Aorta (tissue), 5 donors: ENCODE data around the gene ALK. TPM values are rescaled to one million over a fixed set of nuclear protein-coding genes. Genes with fewer than 3 reads are reported as not detected.

Source experiments
- ATAC-seq: fragments of 200-7000 bp; cut with Tn5 transposase; one replicate; pipeline ENCODE4 v1.9.1; 2022; ENCODE audit warnings: moderate library complexity; ENCODE audit not compliant: low FRiP score
- DNase-seq, 2 donors: peaks; one replicate each; pipeline ENCODE4 v3.0.0-alpha.2; 2020
- H3K27ac ChIP-seq, 2 donors: one replicate each; pipeline ENCODE4 v1.5.1; 2013; ENCODE audit warnings: low read length in 2 of 2, mild to moderate bottlenecking in 2 of 2, moderate library complexity in 2 of 2, control low read depth in 1 of 2, inconsistent platforms in 1 of 2, low read depth in 1 of 2
- H3K27me3 ChIP-seq, 2 donors: one replicate each; pipeline ENCODE4 v1.6.1; 2013; ENCODE audit warnings: control low read depth in 1 of 2, low read length in 1 of 2, mild to moderate bottlenecking in 1 of 2, moderate library complexity in 1 of 2; ENCODE audit not compliant: insufficient read depth in 2 of 2, control insufficient read depth in 1 of 2
- H3K36me3 ChIP-seq, 2 donors: one replicate each; pipeline ENCODE4 v1.6.1; 2013; ENCODE audit warnings: control low read depth in 1 of 2, low read length in 1 of 2, mild to moderate bottlenecking in 1 of 2; ENCODE audit not compliant: insufficient read depth in 2 of 2, control insufficient read depth in 1 of 2
- H3K4me1 ChIP-seq, 2 donors: one replicate each; pipeline ENCODE4 v1.6.1; 2013; ENCODE audit warnings: low read length in 2 of 2, control low read depth in 1 of 2, mild to moderate bottlenecking in 1 of 2, moderate library complexity in 1 of 2; ENCODE audit not compliant: insufficient read depth in 2 of 2, control insufficient read depth in 1 of 2
- H3K4me3 ChIP-seq, 2 donors: one replicate each; pipeline ENCODE4 v1.5.1; 2013; ENCODE audit warnings: low read length in 2 of 2, control low read depth in 1 of 2, mild to moderate bottlenecking in 1 of 2
- H3K9me3 ChIP-seq: one replicate; pipeline ENCODE4 v1.6.1; 2013; ENCODE audit warnings: mild to moderate bottlenecking, low read length; ENCODE audit not compliant: control insufficient read depth
- WGBS, 2 donors: extraction: QIAGEN DNeasy Blood & Tissue Kit; methylation state at CpG; one replicate each; pipeline ENCODE4 v1.1.7; 2013; 5-methylcytosine and 5-hydroxymethylcytosine counted together
- intact Hi-C, 2 donors: fragments of 100-400 bp; cut with DNase I; formaldehyde crosslinking; loops; one replicate each; pipeline versions ENCODE4 v1.14.2 to v1.15.0; 2022
- polyA plus RNA-seq, 2 donors: library from polyadenylated mRNA; stranded (reverse); fragments of 200-250 nt; gene quantifications; one replicate each; pipeline ENCODE4 v1.2.3, GENCODE V29; 2013
- total RNA-seq, 2 donors: library from RNA; stranded (reverse); fragmentation: NEBNext Ultra II Directional; extraction: Animal tissue kit (Norgen Biotek cat#: 25700); gene quantifications; one replicate each; pipeline ENCODE4 v1.2.1, GENCODE V29; 2021
- donor health status: healthy with polysubstance abuse.
- donor health status: Bipolar disorder and iron deficiency.
- donor health status: DM: no; HTN: no; CAD: no.
- donor health status: DM: no; HTN: no; CAD: no.
- donor health status: DM: yes; HTN: yes; CAD: no.

Gene ALK
- total and polyA plus RNA-seq, 4 donors: 0.13 to 0.30 TPM; not detected in 2

DNA sequence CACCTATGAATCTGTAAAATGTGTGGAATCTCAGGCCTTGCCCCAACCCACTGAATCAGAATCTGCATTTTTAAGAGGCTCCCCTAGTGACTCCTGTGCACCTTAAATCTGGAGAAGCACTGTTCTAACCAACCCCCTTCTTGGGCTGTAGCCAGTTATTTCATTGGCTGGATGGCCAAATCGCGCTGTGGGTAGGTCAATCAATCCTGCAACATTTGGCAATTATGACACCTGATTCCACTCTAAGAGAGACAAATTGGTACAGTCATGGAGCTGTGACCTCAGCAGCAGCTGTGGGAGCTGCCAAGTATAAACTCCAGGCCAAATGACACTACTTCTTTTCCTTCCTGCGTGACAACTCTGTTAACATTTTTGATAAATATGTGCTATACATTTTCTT lies 597.4 kb downstream of the ALK start:
- H3K36me3 ChIP-seq: no peaks in the 10 kb centered on the region
- no peak overlapping the region for H3K4me3 ChIP-seq
- WGBS, 2 donors: 4 to 8% methylated on average over 3 of the region's 3 CpGs
- H3K27ac ChIP-seq: no peak overlapping the region
- ATAC-seq (no peak), DNase-seq (no peak)
- H3K9me3 ChIP-seq: no peaks in the 10 kb centered on the region
- H3K27me3 ChIP-seq: no peaks in the 10 kb centered on the region
- intact Hi-C loops: no loop called here
- no peaks in the 10 kb centered on the region for H3K4me1 ChIP-seq

DNA sequence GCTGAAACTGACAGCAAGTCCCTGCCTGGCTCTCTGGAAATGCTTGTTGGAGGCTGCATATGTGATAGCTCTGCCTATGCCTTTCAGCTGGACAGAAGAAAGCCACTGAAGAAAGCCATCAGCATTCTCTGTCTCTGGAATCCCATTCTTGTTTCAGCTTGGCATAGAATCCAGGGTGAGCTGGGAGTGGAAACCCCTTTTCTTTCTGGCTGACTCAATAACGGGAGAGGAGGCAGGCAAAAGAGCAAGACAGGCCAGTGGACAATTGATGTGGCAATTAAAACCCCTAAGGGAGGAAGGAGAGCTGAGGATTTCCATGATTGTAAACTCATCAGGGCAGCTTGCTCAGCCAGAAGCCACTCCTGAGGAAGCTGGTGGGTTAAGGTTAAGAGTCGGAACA lies 598.1 kb downstream of the ALK start:
- Histone ChIP-seq H3K4me3 (no peak overlapping the region), H3K4me1 (no peaks in the 10 kb centered on the region), H3K9me3 (no peaks in the 10 kb centered on the region), H3K36me3 (no peaks in the 10 kb centered on the region), H3K27me3 (no peaks in the 10 kb centered on the region), H3K27ac (no peak overlapping the region)
- WGBS, 2 donors: 20 to 47% methylated on average over 2 of the region's 2 CpGs
- no peak for ATAC-seq
- no peak for DNase-seq
- intact Hi-C loops: no loop called here

DNA sequence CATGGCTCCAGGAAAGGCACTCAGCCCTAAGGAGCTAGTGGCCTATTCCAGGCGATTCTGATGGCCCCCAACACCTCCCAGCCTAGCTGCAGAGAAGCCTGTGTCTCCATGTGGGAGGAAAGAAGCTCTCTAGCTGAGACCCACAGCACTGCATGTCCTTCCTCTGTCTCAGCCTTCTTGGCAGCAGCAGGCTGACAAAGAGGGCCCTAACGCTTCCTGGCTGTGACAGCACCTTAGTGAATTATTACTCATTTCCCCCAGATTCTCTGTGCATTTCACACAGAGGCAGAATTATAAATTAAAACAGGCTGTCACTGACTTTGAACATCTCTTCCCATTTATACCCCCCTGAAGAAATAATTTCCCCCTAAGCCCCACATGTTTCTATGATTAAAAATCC lies 599.4 kb downstream of the ALK start:
- intact Hi-C loops: no loop called here
- DNase-seq: no peak
- WGBS, 2 donors: 43 to 44% methylated on average over 2 of the region's 2 CpGs

DNA sequence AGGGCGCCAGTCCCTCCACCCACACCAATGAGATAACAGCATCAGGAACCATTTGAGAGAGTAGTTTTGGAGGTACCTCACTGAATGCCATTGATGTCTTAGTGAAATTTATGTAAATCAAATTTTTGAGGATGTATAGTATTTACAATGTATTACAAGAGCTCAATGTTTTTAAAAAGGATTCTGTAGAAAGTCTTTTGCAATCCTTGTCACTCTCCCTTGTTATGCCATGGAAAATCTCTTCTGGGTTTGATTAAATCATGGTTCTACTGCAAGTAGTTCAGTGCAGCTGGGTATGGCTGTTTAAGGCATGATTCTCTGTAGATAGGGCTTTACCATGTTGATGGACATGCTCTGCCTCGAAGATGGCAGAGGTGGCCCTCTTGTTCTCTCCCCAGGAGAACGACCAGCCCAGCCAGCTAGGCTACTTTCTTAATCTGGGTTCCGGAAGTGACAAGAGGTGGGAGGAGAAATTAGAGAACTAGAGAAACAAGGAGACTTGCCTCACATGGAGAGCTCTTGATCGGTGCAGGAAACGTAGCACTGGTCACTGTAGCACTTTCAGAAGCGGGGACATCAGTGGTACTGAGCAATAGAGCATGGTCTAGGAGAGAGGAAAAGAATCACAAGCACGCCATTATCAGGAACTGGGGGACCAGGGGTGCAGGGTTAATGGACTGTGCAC lies 603.4 kb downstream of the ALK start:
- H3K36me3 ChIP-seq: no peaks in the 10 kb centered on the region
- ATAC-seq (no peak), DNase-seq (no peak)
- no peaks in the 10 kb centered on the region for H3K4me1 ChIP-seq
- 77 to 84% methylated on average over 8 of the region's 8 CpGs for WGBS, 2 donors
- intact Hi-C loops: no loop called here
- no peak overlapping the region for H3K4me3 ChIP-seq
- no peaks in the 10 kb centered on the region for H3K27me3 ChIP-seq
- no peak overlapping the region for H3K27ac ChIP-seq
- H3K9me3 ChIP-seq: no peaks in the 10 kb centered on the region

More for the DNA sequence above, 599.4 kb downstream of the ALK start:
- H3K36me3 ChIP-seq: no peaks in the 10 kb centered on the region
- no peaks in the 10 kb centered on the region for H3K9me3 ChIP-seq
- no peaks in the 10 kb centered on the region for H3K4me1 ChIP-seq
- H3K27me3 ChIP-seq: no peaks in the 10 kb centered on the region
- H3K27ac ChIP-seq: no peak overlapping the region
- no peak overlapping the region for H3K4me3 ChIP-seq
- ATAC-seq: no peak

DNA sequence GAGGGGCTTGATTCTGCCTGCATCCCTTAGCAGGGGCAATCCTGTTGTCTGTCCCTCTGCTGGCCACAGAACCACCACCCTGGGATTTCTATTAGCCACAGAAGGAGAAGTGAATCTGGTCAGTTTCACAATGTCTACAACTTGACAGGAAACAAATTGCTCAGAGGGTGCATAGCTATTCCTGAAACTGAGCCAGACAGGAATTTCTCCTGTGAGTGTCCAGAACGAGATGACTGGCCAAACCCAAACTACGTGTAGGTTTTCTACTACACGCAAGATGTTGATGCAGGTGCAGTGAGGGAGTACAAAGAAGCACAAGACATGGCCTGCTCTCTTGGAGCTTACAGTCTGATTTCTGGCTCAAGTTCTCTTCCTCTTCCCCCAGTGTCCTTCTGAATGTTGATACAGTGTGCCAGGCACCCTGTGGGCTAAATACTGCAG lies 604.3 kb downstream of the ALK start:
- intact Hi-C loops: no loop called here
- H3K36me3 ChIP-seq: no peaks in the 10 kb centered on the region
- no peak overlapping the region for H3K4me3 ChIP-seq
- no peaks in the 10 kb centered on the region for H3K27me3 ChIP-seq
- DNase-seq (no peak), ATAC-seq (no peak)
- no peak overlapping the region for H3K27ac ChIP-seq
- no peaks in the 10 kb centered on the region for H3K9me3 ChIP-seq
- H3K4me1 ChIP-seq: no peaks in the 10 kb centered on the region
- WGBS, 2 donors: 5 to 6% methylated on average over 3 of the region's 3 CpGs

DNA sequence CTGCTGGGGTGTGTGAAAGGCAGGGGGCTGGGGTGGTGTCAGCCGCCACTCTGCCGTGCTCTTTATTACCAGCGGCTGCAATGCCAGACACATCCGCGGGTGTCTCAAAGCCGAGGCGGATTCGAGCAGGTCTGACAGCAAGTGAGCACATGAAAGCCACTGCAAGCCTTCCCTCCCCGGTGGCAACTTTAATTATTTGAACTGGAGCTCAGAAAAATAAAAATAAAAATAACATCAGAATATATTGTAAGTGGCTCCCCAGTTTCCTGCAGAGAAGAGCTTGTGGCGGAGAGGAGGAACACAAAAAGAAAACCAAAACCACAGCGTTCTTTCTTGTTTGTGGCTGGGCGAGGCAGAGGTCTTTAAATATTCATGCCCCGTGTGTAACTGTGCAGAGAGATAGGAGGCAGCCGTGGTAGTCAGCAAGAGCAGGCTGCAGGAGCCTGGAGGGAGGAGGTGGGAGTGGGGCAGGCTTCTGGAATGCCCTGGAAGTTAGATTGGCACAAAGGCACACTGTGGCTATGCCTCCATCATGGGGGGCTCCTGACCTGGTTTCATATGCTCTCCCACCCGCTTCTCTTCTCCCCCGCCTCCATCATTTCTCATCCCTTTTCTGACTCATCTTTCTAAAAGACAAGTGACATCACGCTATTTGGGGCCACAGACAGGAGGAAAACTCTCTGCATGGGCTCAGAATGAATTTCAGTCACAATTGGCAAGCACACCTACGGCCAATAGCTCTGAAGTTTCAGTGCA lies 606.4 kb downstream of the ALK start:
- WGBS, 2 donors: 33 to 38% methylated on average over 18 of the region's 18 CpGs
- no peak overlapping the region for H3K4me3 ChIP-seq

DNA sequence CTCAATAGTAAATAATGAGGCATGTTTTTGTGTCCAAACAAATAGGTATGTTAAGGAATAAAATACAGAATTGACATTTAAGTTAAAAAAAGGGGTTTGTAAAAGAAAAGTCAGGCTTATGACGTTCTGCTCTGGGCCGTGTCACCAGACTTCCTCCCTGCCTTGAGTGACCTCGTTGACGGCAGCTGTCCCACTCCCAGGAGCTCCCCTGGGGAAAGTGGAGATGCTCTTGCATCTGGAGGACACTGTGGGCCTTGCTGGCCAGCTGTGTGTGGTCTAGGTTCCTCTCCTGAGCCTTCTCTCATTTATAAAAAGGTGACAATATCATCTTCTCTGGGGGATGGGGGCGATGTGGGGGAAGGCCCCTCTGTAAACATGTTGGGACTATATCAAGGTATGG lies 609.9 kb downstream of the ALK start:
- no peak for ATAC-seq
- H3K27me3 ChIP-seq: no peaks in the 10 kb centered on the region
- H3K4me3 ChIP-seq: no peak overlapping the region
- DNase-seq: no peak
- H3K27ac ChIP-seq: no peak overlapping the region
- H3K9me3 ChIP-seq: no peaks in the 10 kb centered on the region
- intact Hi-C loops: no loop called here
- H3K36me3 ChIP-seq: no peaks in the 10 kb centered on the region
- WGBS, 2 donors: 57 to 58% methylated on average over 5 of the region's 5 CpGs
- H3K4me1 ChIP-seq: no peaks in the 10 kb centered on the region

More for the DNA sequence above, 606.4 kb downstream of the ALK start:
- intact Hi-C loops: no loop called here
- Histone ChIP-seq H3K4me1 (no peaks in the 10 kb centered on the region), H3K27ac (no peak overlapping the region), H3K9me3 (no peaks in the 10 kb centered on the region), H3K36me3 (no peaks in the 10 kb centered on the region), H3K27me3 (no peaks in the 10 kb centered on the region)
- no peak for ATAC-seq
- no peak for DNase-seq

DNA sequence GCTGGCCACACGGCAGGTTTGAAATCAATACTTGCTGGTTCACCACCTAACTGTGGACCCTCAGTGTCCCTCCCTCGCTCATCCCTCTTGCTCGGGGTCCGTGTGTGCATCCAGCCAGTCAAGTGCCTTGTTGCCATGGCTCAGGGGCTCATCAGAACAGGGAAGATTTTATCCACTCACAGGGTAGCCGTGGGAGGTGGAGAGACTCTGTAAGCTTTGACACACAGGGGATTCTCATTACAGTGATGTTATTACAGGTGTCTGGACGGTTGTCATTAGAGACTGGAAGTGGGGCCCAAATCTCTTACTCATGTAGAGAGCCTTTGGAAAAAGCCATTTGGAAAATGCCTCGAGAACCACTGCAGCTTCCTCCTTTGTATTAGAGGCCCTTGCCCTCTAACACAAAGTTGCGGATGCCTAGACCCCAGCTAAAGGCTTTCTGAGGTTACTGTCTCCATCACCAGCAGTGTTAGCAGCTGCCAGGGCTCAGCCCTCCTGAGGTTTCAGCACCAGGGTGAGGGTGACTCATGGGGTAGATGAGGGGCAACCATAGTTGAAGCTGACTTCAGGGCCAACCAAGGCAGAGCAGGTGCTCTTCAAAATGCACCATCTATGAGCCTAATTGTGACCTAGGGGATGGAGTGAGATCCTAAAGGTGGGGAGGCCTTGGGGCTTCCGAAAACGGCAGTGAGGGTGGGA lies 610.6 kb downstream of the ALK start:
- H3K36me3 ChIP-seq: no peaks in the 10 kb centered on the region
- intact Hi-C loops: no loop called here
- WGBS, 2 donors: 46 to 63% methylated on average over 10 of the region's 10 CpGs
- DNase-seq: no peak
- no peaks in the 10 kb centered on the region for H3K9me3 ChIP-seq
- no peak overlapping the region for H3K27ac ChIP-seq
- no peaks in the 10 kb centered on the region for H3K4me1 ChIP-seq
- ATAC-seq: no peak
- no peaks in the 10 kb centered on the region for H3K27me3 ChIP-seq
- H3K4me3 ChIP-seq: no peak overlapping the region
